OCI-LY3 (cell line): Measurements from ENCODE around the gene MSN.
"Not testable (repeated sequence)": the region's sequence is repeated elsewhere in the genome, so short reads cannot be mapped to it uniquely, and the experiment has no call there.

ENCODE experiments used
- H2AFZ ChIP-seq: fragments of 200-600, 300-600 bp; shearing (Covaris generic); 2 replicates; pipeline ENCODE4 v1.6.0; 2014; ENCODE audit warnings: antibody characterized with exemption, low read depth, low read length
- H3K27ac ChIP-seq: fragments of 200-600, 300-600 bp; sonication (generic); 2 replicates; pipeline ENCODE4 v1.5.1; 2014; ENCODE audit warnings: mild to moderate bottlenecking, low read length, moderate library complexity, mixed read lengths
- H3K27me3 ChIP-seq: fragments of 200-600, 300-600 bp; sonication (generic); 2 replicates; pipeline ENCODE4 v1.6.1; 2014; ENCODE audit warnings: low read depth, low read length, mixed read lengths
- H3K36me3 ChIP-seq: fragments of 200-600, 300-600 bp; sonication (generic); replicated peaks from 2 replicates; pipeline ENCODE3; 2014; ENCODE audit warnings: low read depth, low read length, mixed read lengths
- H3K4me1 ChIP-seq: fragments of 300-600, 200-600 bp; sonication (generic); 2 replicates; pipeline ENCODE4 v1.6.1; 2014; ENCODE audit warnings: low read length, mixed read lengths
- H3K4me2 ChIP-seq: fragments of 200-600, 300-600 bp; sonication (generic); 2 replicates; pipeline ENCODE4 v1.6.1; 2014; ENCODE audit warnings: low read length, mixed read lengths
- H3K4me3 ChIP-seq: fragments of 300-600, 200-600 bp; sonication (generic); 2 replicates; pipeline ENCODE4 v1.5.1; 2014; ENCODE audit warnings: antibody characterized with exemption, mild to moderate bottlenecking, low read length, moderate library complexity
- H3K79me2 ChIP-seq: fragments of 300-600, 200-600 bp; shearing (Covaris generic); 2 replicates; pipeline ENCODE4 v1.6.1; 2014; ENCODE audit warnings: mild to moderate bottlenecking, low read length, mixed read lengths
- H3K9ac ChIP-seq: fragments of 300-600, 200-600 bp; shearing (Covaris generic); 2 replicates; pipeline ENCODE4 v1.6.0; 2014; ENCODE audit warnings: mild to moderate bottlenecking, low read length, moderate library complexity
- H3K9me3 ChIP-seq: fragments of 200-600, 300-600 bp; shearing (Covaris generic); 2 replicates; pipeline ENCODE4 v1.6.1; 2014; ENCODE audit warnings: low read length, mixed read lengths; ENCODE audit not compliant: insufficient read depth
- H4K20me1 ChIP-seq: fragments of 200-600, 300-600 bp; sonication (generic); 2 replicates; pipeline ENCODE4 v1.6.1; 2016; ENCODE audit warnings: low read length, mixed read lengths; ENCODE audit not compliant: insufficient read depth
- CTCF ChIP-seq: fragments of 200-600, 300-600 bp; sonication (generic); IDR thresholded peaks from 2 replicates; pipeline ENCODE4 v1.5.1; 2014; ENCODE audit warnings: antibody characterized with exemption, low read length, low read depth
- EZH2phosphoT487 ChIP-seq: fragments of 200-600 bp; shearing (Covaris generic); IDR thresholded peaks from 2 replicates; pipeline ENCODE4 v1.6.1; 2018; ENCODE audit warnings: antibody characterized with exemption, mixed run types, low read depth

Gene MSN

GRCh38 chrX:65667503-65668376, at the start of gene MSN:
Gene MSN, plus strand, starts transcription at chrX:65667654. Its CDS starts 188 bp downstream, at chrX:65667842.
- H3K9me3 ChIP-seq: no peaks in the 10 kb centered on the region
- TF ChIP-seq CTCF (peak; percentile 22; the same call in 1 of the 2 replicates), EZH2phosphoT487 (no peak)
- peak within 1 kb of the TSS; percentile 74; the same call in 1 of the 2 replicates for H2AFZ ChIP-seq
- H3K9ac ChIP-seq: peak within 1 kb of the TSS; percentile 95
- H3K4me1 ChIP-seq: peaks cover 15% of the 10 kb centered on the region
- H4K20me1 ChIP-seq: peaks cover 18% of the 10 kb centered on the region
- no peaks in the 10 kb centered on the region for H3K27me3 ChIP-seq
- H3K4me3 ChIP-seq: peak within 1 kb of the TSS; percentile 100
- peak within 1 kb of the TSS; percentile 75 for H3K27ac ChIP-seq
- H3K36me3 ChIP-seq: peaks cover 9% of the 10 kb centered on the region
- H3K79me2 ChIP-seq: peaks cover 48% of the 10 kb centered on the region
- H3K4me2 ChIP-seq: peak within 1 kb of the TSS; percentile 98

GRCh38 chrX:65620096-65620705, 47.3 kb upstream of the MSN start:
- H3K9me3 ChIP-seq, H3K79me2 ChIP-seq, H3K27me3 ChIP-seq, H2AFZ ChIP-seq, H3K27ac ChIP-seq, H3K4me3 ChIP-seq, H3K9ac ChIP-seq, H3K36me3 ChIP-seq, H3K4me2 ChIP-seq, H4K20me1 ChIP-seq, H3K4me1 ChIP-seq: not testable (repeated sequence)

- Histone ChIP-seq H3K79me2 (no peaks in the 10 kb centered on the region), H3K4me2 (no peak overlapping the region)
Observed at GRCh38 chrX:65630771-65631170, 36.7 kb upstream of the MSN start.

GRCh38 chrX:65633826-65634225, 33.6 kb upstream of the MSN start:
- Histone ChIP-seq H4K20me1 (no peaks in the 10 kb centered on the region), H3K4me3 (no peak overlapping the region), H3K27ac (no peak overlapping the region), H3K9me3 (no peaks in the 10 kb centered on the region), H3K27me3 (no peaks in the 10 kb centered on the region), H3K9ac (no peak overlapping the region), H3K36me3 (no peaks in the 10 kb centered on the region), H2AFZ (no peak overlapping the region), H3K79me2 (no peaks in the 10 kb centered on the region), H3K4me1 (no peaks in the 10 kb centered on the region), H3K4me2 (no peak overlapping the region)
- TF ChIP-seq EZH2phosphoT487: no peak
- TF ChIP-seq CTCF: no peak

More at GRCh38 chrX:65630771-65631170, 36.7 kb upstream of the MSN start:
- no peak overlapping the region for H2AFZ ChIP-seq
- no peaks in the 10 kb centered on the region for H3K36me3 ChIP-seq
- no peak overlapping the region for H3K27ac ChIP-seq
- H3K9me3 ChIP-seq: no peaks in the 10 kb centered on the region
- H3K27me3 ChIP-seq: no peaks in the 10 kb centered on the region
- no peaks in the 10 kb centered on the region for H4K20me1 ChIP-seq
- no peak overlapping the region for H3K4me3 ChIP-seq
- no peaks in the 10 kb centered on the region for H3K4me1 ChIP-seq
- no peak for TF ChIP-seq CTCF
- TF ChIP-seq EZH2phosphoT487: no peak
- H3K9ac ChIP-seq: no peak overlapping the region
